ENCODE measurements around the gene NCBP2L. TPM values are rescaled to one million over a fixed set of nuclear protein-coding genes. Genes with fewer than 3 reads are reported as not detected.

NCBP2L gene
- polyA plus RNA-seq, 3 donors = not detected

- Mint-ChIP-seq H3K27me3 (ENCODE audit: low read depth in 3 of 3) (peaks cover 12 to 29% (median 29%) of the 10 kb centered on the region in 3 donors), H3K4me1 (peaks cover 8% of the 10 kb centered on the region), H3K4me3 (no peak overlapping the region), H3K9me3 (peaks cover 0 to 7% (median 3%) of the 10 kb centered on the region in 7 donors), H3K36me3 (no peaks in the 10 kb centered on the region), H3K27ac (no peak overlapping the region)
- no peak overlapping the region for H2AFZ ChIP-seq (ENCODE audit: insufficient read depth, low read depth, low read length, poor library complexity, severe bottlenecking)
- H3K4me3 ChIP-seq (replicated peaks in 1 of 3; ENCODE audit: low read depth in 2 of 3, low read length in 3 of 3) = no peak overlapping the region
- H4K20me1 ChIP-seq (ENCODE audit: insufficient read depth, low read length) = no peaks in the 10 kb centered on the region
- intact Hi-C loops (cut with micrococcal nuclease) = no loop called here
- no peak for DNase-seq
- no peak overlapping the region for H3K27ac ChIP-seq (ENCODE audit: low read depth in 1 of 2, low read length in 2 of 2)
- TF ChIP-seq, protein P1, sequence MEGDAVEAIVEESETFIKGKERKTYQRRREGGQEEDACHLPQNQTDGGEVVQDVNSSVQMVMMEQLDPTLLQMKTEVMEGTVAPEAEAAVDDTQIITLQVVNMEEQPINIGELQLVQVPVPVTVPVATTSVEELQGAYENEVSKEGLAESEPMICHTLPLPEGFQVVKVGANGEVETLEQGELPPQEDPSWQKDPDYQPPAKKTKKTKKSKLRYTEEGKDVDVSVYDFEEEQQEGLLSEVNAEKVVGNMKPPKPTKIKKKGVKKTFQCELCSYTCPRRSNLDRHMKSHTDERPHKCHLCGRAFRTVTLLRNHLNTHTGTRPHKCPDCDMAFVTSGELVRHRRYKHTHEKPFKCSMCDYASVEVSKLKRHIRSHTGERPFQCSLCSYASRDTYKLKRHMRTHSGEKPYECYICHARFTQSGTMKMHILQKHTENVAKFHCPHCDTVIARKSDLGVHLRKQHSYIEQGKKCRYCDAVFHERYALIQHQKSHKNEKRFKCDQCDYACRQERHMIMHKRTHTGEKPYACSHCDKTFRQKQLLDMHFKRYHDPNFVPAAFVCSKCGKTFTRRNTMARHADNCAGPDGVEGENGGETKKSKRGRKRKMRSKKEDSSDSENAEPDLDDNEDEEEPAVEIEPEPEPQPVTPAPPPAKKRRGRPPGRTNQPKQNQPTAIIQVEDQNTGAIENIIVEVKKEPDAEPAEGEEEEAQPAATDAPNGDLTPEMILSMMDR (IDR thresholded peaks at IDR 0.05) = no peak
- H3K79me2 ChIP-seq (ENCODE audit: insufficient read depth, low read length) = no peaks in the 10 kb centered on the region
- H3K9me3 ChIP-seq (replicated peaks in 1 of 2; ENCODE audit: control insufficient read depth in 1 of 2, insufficient read depth in 1 of 2, low read length in 2 of 2) = no peaks in the 10 kb centered on the region
- 100% methylated on average over 1 of the region's 7 CpGs for WGBS (ENCODE audit: insufficient coverage)
- H3K36me3 ChIP-seq (replicated peaks in 1 of 2; ENCODE audit: control insufficient read depth in 1 of 2, insufficient read depth in 2 of 2, low read length in 2 of 2) = no peaks in the 10 kb centered on the region
- H3K4me1 ChIP-seq (ENCODE audit: control insufficient read depth in 1 of 2, insufficient read depth in 2 of 2, low read length in 2 of 2) = peaks cover 0 to 5% of the 10 kb centered on the region in 2 donors
- H3K9ac ChIP-seq (ENCODE audit: insufficient read depth, low read length, poor library complexity, severe bottlenecking) = no peak overlapping the region
- no peak overlapping the region for H3K4me2 ChIP-seq (replicated peaks; ENCODE audit: extremely low read depth, low read length, poor library complexity, severe bottlenecking)
- H3K27me3 ChIP-seq (ENCODE audit: control insufficient read depth in 2 of 2, insufficient read depth in 2 of 2, low read length in 2 of 2) = peaks cover 24 to 30% of the 10 kb centered on the region in 2 donors
Measured at GRCh38 chrX:107831071-107831730, 53.7 kb downstream of the NCBP2L start.

DNA sequence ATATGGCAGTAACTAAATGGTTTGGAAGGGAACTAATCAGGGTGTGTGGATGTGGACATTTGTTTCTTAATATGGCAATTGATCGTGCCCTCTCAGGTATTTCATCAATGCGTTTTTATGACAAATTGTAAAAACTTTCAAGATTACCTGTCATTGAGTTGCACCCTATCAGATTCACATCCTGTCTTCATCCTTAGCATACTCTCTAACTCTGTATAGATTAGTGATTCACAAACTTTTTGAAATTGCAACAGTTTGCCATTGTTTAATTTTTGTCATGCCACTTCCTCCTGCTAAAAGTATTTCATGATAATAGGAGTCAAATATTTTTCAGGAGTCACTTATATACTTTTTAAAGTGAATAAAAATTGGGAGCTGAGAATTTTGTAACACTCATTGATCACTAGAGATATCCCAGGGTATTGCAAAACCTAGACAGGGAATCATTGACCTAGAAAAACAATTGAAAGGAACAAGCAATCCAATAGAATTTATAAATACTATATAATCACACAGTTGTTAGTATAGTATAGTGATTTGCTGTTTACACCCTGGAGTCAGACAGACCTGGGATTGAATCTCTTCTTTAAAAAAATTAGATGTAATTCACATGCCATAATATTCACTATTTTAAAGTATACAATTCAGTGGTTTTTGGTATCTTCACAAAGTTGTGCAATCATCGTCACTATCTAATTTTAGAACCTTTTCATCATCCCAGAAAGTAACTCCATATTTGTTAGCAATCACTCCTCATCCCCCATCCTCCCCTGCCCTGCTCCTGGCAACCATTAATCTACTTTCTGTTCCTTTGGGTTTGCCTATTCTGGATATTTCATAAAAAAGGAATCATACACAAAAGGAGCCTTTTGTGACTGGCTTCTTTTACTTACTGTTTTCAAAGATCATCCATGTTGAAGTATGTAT is 57.0 kb downstream of the NCBP2L start:
- DNase-seq = no peak
- H3K36me3 ChIP-seq (replicated peaks in 1 of 2; ENCODE audit: control insufficient read depth in 1 of 2, insufficient read depth in 2 of 2, low read length in 2 of 2) = no peaks in the 10 kb centered on the region
- no peak overlapping the region for H3K4me3 ChIP-seq (replicated peaks in 1 of 3; ENCODE audit: low read depth in 2 of 3, low read length in 3 of 3)
- no peaks in the 10 kb centered on the region for H3K9me3 ChIP-seq (replicated peaks in 1 of 2; ENCODE audit: control insufficient read depth in 1 of 2, insufficient read depth in 1 of 2, low read length in 2 of 2)
- H4K20me1 ChIP-seq (ENCODE audit: insufficient read depth, low read length) = no peaks in the 10 kb centered on the region
- H3K9ac ChIP-seq (ENCODE audit: insufficient read depth, low read length, poor library complexity, severe bottlenecking) = no peak overlapping the region
- Mint-ChIP-seq H3K4me3 (no peak overlapping the region), H3K36me3 (no peaks in the 10 kb centered on the region), H3K9me3 (no peaks in the 10 kb centered on the region), H3K27me3 (ENCODE audit: low read depth in 3 of 3) (peaks cover 0 to 19% (median 8%) of the 10 kb centered on the region in 3 donors), H3K4me1 (peaks cover 2% of the 10 kb centered on the region), H3K27ac (no peak overlapping the region)
- whole genome bisulfite sequencing (ENCODE audit: insufficient coverage) = no CpG with 5 or more reads among the region's 3 CpGs
- H3K27ac ChIP-seq (ENCODE audit: low read depth in 1 of 2, low read length in 2 of 2) = no peak overlapping the region
- H3K79me2 ChIP-seq (ENCODE audit: insufficient read depth, low read length) = no peaks in the 10 kb centered on the region
- no peak overlapping the region for H2AFZ ChIP-seq (ENCODE audit: insufficient read depth, low read depth, low read length, poor library complexity, severe bottlenecking)
- H3K4me2 ChIP-seq (replicated peaks; ENCODE audit: extremely low read depth, low read length, poor library complexity, severe bottlenecking) = no peak overlapping the region
- intact Hi-C loops (cut with micrococcal nuclease) = no loop called here
- H3K4me1 ChIP-seq (ENCODE audit: control insufficient read depth in 1 of 2, insufficient read depth in 2 of 2, low read length in 2 of 2) = no peaks in the 10 kb centered on the region
- TF ChIP-seq, protein P1 (IDR thresholded peaks at IDR 0.05) = no peak
- H3K27me3 ChIP-seq (ENCODE audit: control insufficient read depth in 2 of 2, insufficient read depth in 2 of 2, low read length in 2 of 2) = peaks cover 4 to 8% of the 10 kb centered on the region in 2 donors

Data from CD14-positive monocyte (primary cell).